Cardiac muscle cell (in vitro differentiated cells and primary cell): Measurements from ENCODE around the gene KCTD14. TPM values are rescaled to one million over a fixed set of nuclear protein-coding genes. Genes with fewer than 3 reads are reported as not detected.

Experiments used
- DNase-seq, 2 donors: peaks; one replicate each; pipeline versions ENCODE4 v3.0.0 to v3.0.0-alpha.2; 2010 to 2017; ENCODE audit warnings: low read depth in 1 of 2, low spot score in 1 of 2
- H3K27ac ChIP-seq: fragments of 200-600 bp; sonication (generic); 2 replicates; pipeline ENCODE4 v1.5.1; 2016
- H3K27me3 ChIP-seq: fragments of 200-600 bp; sonication (generic); 2 replicates; pipeline ENCODE4 v1.6.0; 2016; ENCODE audit warnings: control low read depth
- H3K36me3 ChIP-seq: fragments of 200-600 bp; sonication (generic); 2 replicates; pipeline ENCODE4 v1.5.1; 2016; ENCODE audit warnings: control low read depth
- H3K4me1 ChIP-seq: fragments of 200-600 bp; sonication (generic); 2 replicates; pipeline ENCODE4 v1.8.1; 2017; ENCODE audit warnings: low read depth, mild to moderate bottlenecking, mixed run types
- H3K4me3 ChIP-seq: fragments of 200-600 bp; sonication (generic); 2 replicates; pipeline ENCODE4 v1.5.1; 2016; ENCODE audit warnings: mild to moderate bottlenecking
- H3K9me3 ChIP-seq: fragments of 200-600 bp; sonication (generic); 2 replicates; pipeline ENCODE4 v1.5.1; 2017; ENCODE audit warnings: low read depth, mild to moderate bottlenecking, control low read depth
- polyA plus RNA-seq: library from polyadenylated mRNA; unstranded; fragments of >200 nt; fragmentation: Nextera tagmentation; extraction: Ambion mirVana; gene quantifications from 2 replicates; pipeline ENCODE4 v1.2.1, GENCODE V29; 2016
- total RNA-seq: library from RNA; depleted of rRNA; stranded (reverse); fragments of >200 nt; gene quantifications from 2 replicates; pipeline ENCODE4 v1.2.3, GENCODE V29; 2016
- TF ChIP-seq, protein P1 (sequence below): IDR thresholded peaks from 2 replicates; pipeline ENCODE4 v1.5.1; 2012; ENCODE audit warnings: low read depth, mild to moderate bottlenecking, low read length

The KCTD14 gene
- total and polyA plus RNA-seq, 2 experiments from 2014 or later = 0.23 to 0.45 TPM

- Histone ChIP-seq H3K36me3 (no peaks in the 10 kb centered on the region), H3K9me3 (no peaks in the 10 kb centered on the region), H3K4me1 (no peaks in the 10 kb centered on the region), H3K27ac (no peak overlapping the region), H3K4me3 (no peak overlapping the region), H3K27me3 (no peaks in the 10 kb centered on the region)
- no peak for DNase-seq
- TF ChIP-seq, protein P1, sequence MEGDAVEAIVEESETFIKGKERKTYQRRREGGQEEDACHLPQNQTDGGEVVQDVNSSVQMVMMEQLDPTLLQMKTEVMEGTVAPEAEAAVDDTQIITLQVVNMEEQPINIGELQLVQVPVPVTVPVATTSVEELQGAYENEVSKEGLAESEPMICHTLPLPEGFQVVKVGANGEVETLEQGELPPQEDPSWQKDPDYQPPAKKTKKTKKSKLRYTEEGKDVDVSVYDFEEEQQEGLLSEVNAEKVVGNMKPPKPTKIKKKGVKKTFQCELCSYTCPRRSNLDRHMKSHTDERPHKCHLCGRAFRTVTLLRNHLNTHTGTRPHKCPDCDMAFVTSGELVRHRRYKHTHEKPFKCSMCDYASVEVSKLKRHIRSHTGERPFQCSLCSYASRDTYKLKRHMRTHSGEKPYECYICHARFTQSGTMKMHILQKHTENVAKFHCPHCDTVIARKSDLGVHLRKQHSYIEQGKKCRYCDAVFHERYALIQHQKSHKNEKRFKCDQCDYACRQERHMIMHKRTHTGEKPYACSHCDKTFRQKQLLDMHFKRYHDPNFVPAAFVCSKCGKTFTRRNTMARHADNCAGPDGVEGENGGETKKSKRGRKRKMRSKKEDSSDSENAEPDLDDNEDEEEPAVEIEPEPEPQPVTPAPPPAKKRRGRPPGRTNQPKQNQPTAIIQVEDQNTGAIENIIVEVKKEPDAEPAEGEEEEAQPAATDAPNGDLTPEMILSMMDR = no peak
These were observed 12.8 kb downstream of the KCTD14 start for GRCh38 chr11:78010304-78010703.

DNA sequence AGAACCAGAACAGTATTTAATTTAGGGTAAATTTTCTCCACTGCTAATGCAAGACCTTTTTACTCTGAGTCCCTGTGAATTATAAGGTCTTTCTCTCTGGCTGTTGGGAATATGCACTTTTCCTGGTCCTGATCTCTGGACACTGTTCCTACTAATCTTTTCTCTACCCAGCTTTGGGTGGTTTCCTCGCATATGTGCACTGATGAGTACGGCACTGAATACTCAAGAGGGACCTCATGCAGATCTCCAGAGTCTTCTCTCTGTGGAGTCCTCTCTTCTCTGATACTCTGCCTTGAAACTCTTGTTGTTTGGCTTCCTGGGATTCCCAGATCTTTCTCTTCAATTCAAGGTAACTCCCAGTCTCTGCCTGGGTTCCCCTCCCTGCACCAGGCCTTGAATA is 14.0 kb downstream of the KCTD14 start:
- H3K27me3 ChIP-seq = no peaks in the 10 kb centered on the region
- no peaks in the 10 kb centered on the region for H3K36me3 ChIP-seq
- no peak overlapping the region for H3K27ac ChIP-seq
- H3K4me3 ChIP-seq = no peak overlapping the region
- DNase-seq = no peak
- H3K4me1 ChIP-seq = no peaks in the 10 kb centered on the region
- TF ChIP-seq, protein P1 = no peak
- H3K9me3 ChIP-seq = no peaks in the 10 kb centered on the region

GRCh38 chr11:78000193-78000592 is 22.9 kb downstream of the KCTD14 start:
- TF ChIP-seq, protein P1 = peak; percentile 73
- Histone ChIP-seq H3K27me3 (no peaks in the 10 kb centered on the region), H3K4me3 (no peak overlapping the region), H3K4me1 (peaks cover 6% of the 10 kb centered on the region), H3K36me3 (no peaks in the 10 kb centered on the region), H3K9me3 (no peaks in the 10 kb centered on the region), H3K27ac (no peak overlapping the region)
- peak; percentile 85 to 88 for DNase-seq

GRCh38 chr11:77999446-78000030 is 23.5 kb downstream of the KCTD14 start:
- TF ChIP-seq, protein P1 = no peak
- no peak for DNase-seq
- no peak overlapping the region for H3K27ac ChIP-seq
- no peaks in the 10 kb centered on the region for H3K27me3 ChIP-seq
- H3K4me1 ChIP-seq = peaks cover 8% of the 10 kb centered on the region
- H3K36me3 ChIP-seq = no peaks in the 10 kb centered on the region
- H3K4me3 ChIP-seq = no peak overlapping the region
- no peaks in the 10 kb centered on the region for H3K9me3 ChIP-seq

- H3K27ac ChIP-seq = peak within 1 kb of the TSS; percentile 92
- no peaks in the 10 kb centered on the region for H3K9me3 ChIP-seq
- H3K36me3 ChIP-seq = peaks cover 4% of the 10 kb centered on the region
- H3K4me1 ChIP-seq = peaks cover 5% of the 10 kb centered on the region
- no peaks in the 10 kb centered on the region for H3K27me3 ChIP-seq
- TF ChIP-seq, protein P1 = no peak
- peak; percentile 99 to 100 for DNase-seq
- H3K4me3 ChIP-seq = peak within 1 kb of the TSS; percentile 61
These were observed 28.4 kb downstream of the KCTD14 start, which contains the start of gene INTS4 for GRCh38 chr11:77994434-77995362. TSS of gene INTS4 (minus strand) at chr11:77994668. CDS start at chr11:77994643, 25 bp downstream.
